Measurements from ENCODE around the gene PTPRH.

DNA sequence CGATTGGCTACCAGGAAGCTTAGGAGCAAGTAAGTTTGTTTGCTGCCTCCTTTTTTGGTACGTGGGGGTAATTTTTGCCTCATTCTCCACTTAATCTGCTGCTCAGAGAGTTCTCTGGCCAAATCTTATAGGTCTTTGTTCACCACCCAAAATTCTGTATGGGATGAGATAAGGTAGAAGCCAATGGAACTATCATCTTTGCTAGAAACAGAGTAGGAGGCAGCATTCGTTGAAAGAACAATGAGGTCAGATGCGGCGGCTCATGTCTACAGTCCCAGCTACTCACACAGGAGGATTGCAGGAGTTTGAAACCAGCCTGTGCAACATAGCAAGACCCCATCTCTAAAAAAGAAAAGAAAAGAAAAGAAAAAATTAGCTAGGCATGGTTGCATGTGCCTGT lies 37.9 kb downstream of the PTPRH start:
- TF ChIP-seq CREB1 (IDR thresholded peaks at IDR 0.05; ENCODE audit: low read depth) (no peak), FOXM1 (IDR thresholded peaks at IDR 0.05; ENCODE audit: borderline replicate concordance, low read depth) (no peak), TEAD4 (IDR thresholded peaks at IDR 0.05) (no peak), NFIC (IDR thresholded peaks at IDR 0.05) (no peak)
- TF ChIP-seq, protein P1, sequence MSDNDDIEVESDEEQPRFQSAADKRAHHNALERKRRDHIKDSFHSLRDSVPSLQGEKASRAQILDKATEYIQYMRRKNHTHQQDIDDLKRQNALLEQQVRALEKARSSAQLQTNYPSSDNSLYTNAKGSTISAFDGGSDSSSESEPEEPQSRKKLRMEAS (IDR thresholded peaks at IDR 0.05), result no peak
